HepG2 (cell line): ENCODE data around the gene STPG2.

ENCODE experiments used
- CTCF ChIP-seq: sonication (generic); formaldehyde crosslinking; IDR thresholded peaks from 2 replicates; pipeline ENCODE4 v1.5.0; 2020; ENCODE audit warnings: mild to moderate bottlenecking, missing genetic modification reagents, moderate library complexity
- PRDM10 ChIP-seq: sonication (generic); formaldehyde crosslinking; IDR thresholded peaks from 2 replicates; pipeline ENCODE4 v1.4.0; 2020; ENCODE audit warnings: low read depth, missing genetic modification reagents
- SIN3A ChIP-seq: IDR thresholded peaks from 2 replicates; pipeline ENCODE4 v1.6.1; 2011; ENCODE audit warnings: low read depth, mild to moderate bottlenecking, control low read depth, low read length, borderline replicate concordance
- ZNF609 ChIP-seq: sonication (generic); formaldehyde crosslinking; IDR thresholded peaks from 2 replicates; pipeline ENCODE4 v1.4.0; 2020; ENCODE audit warnings: mild to moderate bottlenecking, missing genetic modification reagents, borderline replicate concordance
- ZXDC ChIP-seq: sonication (generic); formaldehyde crosslinking; IDR thresholded peaks from 2 replicates; pipeline ENCODE4 v1.5.0; 2020; ENCODE audit warnings: mild to moderate bottlenecking, missing genetic modification reagents

GRCh38 chr4:97531351-97531750 is 611.9 kb downstream of the STPG2 start:
- TF ChIP-seq ZXDC (CRISPR knock-in tag) (no peak), PRDM10 (CRISPR knock-in tag) (no peak), ZNF609 (CRISPR knock-in tag) (no peak), CTCF (CRISPR knock-in tag) (no peak), SIN3A (no peak)
